Mesothelial cell of epicardium (in vitro differentiated cells): ENCODE data around the gene DIAPH3. TPM values are rescaled to one million over a fixed set of nuclear protein-coding genes. Genes with fewer than 3 reads are reported as not detected.

Experiments
- DNase-seq, 2 experiments: peaks; one replicate each; pipeline ENCODE4 v3.0.0; 2021; ENCODE audit warnings: low spot score in 2 of 2; ENCODE audit not compliant: unreplicated experiment in 2 of 2
- H3K27ac Mint-ChIP-seq: 2 replicates; pipeline ENCODE4 v1.8.0; 2021; ENCODE audit warnings: mixed read lengths
- H3K27me3 Mint-ChIP-seq: 2 replicates; pipeline ENCODE4 v1.8.0; 2021; ENCODE audit warnings: low read depth, mixed read lengths
- H3K36me3 Mint-ChIP-seq: 2 replicates; pipeline ENCODE4 v1.8.0; 2021; ENCODE audit warnings: mixed read lengths
- H3K4me1 Mint-ChIP-seq: 2 replicates; pipeline ENCODE4 v1.8.0; 2021; ENCODE audit warnings: mixed read lengths
- H3K4me3 Mint-ChIP-seq: 2 replicates; pipeline ENCODE4 v1.8.0; 2021; ENCODE audit warnings: mild to moderate bottlenecking, moderate library complexity, mixed read lengths
- H3K9me3 Mint-ChIP-seq: 2 replicates; pipeline ENCODE4 v1.8.0; 2021; ENCODE audit warnings: mixed read lengths
- CTCF ChIP-seq: fragments of 200-600 bp; sonication (generic); IDR thresholded peaks from one replicate; pipeline ENCODE4 v1.5.0; 2021; ENCODE audit warnings: antibody characterized with exemption; ENCODE audit not compliant: unreplicated experiment
- total RNA-seq: library from RNA; stranded (reverse); gene quantifications from 3 replicates; pipeline ENCODE4 v1.2.1, GENCODE V29; 2021

DIAPH3 gene
- total RNA-seq, 1 donor from 2014 or later: 16.8 TPM

- H3K4me1 Mint-ChIP-seq: peaks cover 28% of the 10 kb centered on the region
- H3K4me3 Mint-ChIP-seq: no peak overlapping the region
- no peak for DNase-seq
- H3K27ac Mint-ChIP-seq: peak overlapping the region; percentile 9
- no peaks in the 10 kb centered on the region for H3K27me3 Mint-ChIP-seq
- TF ChIP-seq CTCF: peak; percentile 55
- H3K36me3 Mint-ChIP-seq: no peaks in the 10 kb centered on the region
- no peaks in the 10 kb centered on the region for H3K9me3 Mint-ChIP-seq
These were observed 485.5 kb downstream of the DIAPH3 start for GRCh38 chr13:59677966-59678814.

- no peak for DNase-seq
- Mint-ChIP-seq H3K36me3 (no peaks in the 10 kb centered on the region), H3K4me1 (peaks cover 25% of the 10 kb centered on the region), H3K9me3 (no peaks in the 10 kb centered on the region), H3K27ac (no peak overlapping the region), H3K27me3 (no peaks in the 10 kb centered on the region), H3K4me3 (no peak overlapping the region)
- TF ChIP-seq CTCF: no peak
These were observed 486.3 kb downstream of the DIAPH3 start for GRCh38 chr13:59677430-59677829.

- H3K27me3 Mint-ChIP-seq: no peaks in the 10 kb centered on the region
- DNase-seq: no peak
- H3K4me3 Mint-ChIP-seq: no peak overlapping the region
- H3K9me3 Mint-ChIP-seq: no peaks in the 10 kb centered on the region
- H3K27ac Mint-ChIP-seq: no peak overlapping the region
- no peak for TF ChIP-seq CTCF
- no peaks in the 10 kb centered on the region for H3K36me3 Mint-ChIP-seq
- H3K4me1 Mint-ChIP-seq: peaks cover 24% of the 10 kb centered on the region
These were observed 489.1 kb downstream of the DIAPH3 start for GRCh38 chr13:59674616-59675015.

DNA sequence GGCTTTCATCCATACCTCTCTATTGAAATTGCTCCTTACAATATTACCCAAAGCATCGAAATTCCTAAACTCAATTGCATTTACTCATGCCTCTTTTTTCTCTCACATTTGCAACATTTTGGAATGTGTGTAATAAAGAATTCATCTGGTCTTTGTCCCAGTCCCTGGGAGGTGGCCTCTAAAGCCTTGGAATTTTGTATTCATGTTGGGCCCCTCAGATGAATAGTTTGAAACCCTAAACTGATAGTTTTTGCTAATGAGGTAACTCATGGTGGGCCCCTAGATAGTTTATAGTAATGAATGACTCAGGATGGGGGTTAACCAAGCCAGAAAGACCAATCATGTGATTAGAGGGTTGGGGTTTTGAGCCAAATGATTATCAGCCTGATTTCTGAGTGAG is 490.4 kb downstream of the DIAPH3 start:
- Mint-ChIP-seq H3K4me3 (no peak overlapping the region), H3K9me3 (no peaks in the 10 kb centered on the region), H3K27me3 (no peaks in the 10 kb centered on the region), H3K36me3 (no peaks in the 10 kb centered on the region), H3K4me1 (peaks cover 19% of the 10 kb centered on the region), H3K27ac (no peak overlapping the region)
- TF ChIP-seq CTCF: no peak
- DNase-seq: no peak

DNA sequence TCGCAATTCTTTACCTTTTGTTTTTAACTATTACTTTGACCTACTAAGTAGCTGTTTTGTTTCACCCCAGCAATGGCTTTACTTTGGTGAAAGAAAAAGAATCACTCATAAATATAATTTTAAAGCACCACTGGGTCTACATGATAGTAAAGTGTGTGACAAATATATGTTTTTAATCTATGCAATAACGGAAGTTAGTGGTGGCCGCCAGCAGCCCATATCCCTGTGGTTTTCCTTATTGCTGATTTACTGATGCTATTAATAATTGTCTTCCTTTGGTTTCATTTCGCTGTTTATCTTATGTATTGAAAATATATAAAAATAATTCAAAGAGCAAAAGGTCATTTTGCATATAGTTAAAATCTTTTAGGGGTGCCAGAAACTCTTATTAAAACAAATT is 491.3 kb downstream of the DIAPH3 start:
- no peak for TF ChIP-seq CTCF
- Mint-ChIP-seq H3K9me3 (no peaks in the 10 kb centered on the region), H3K27ac (no peak overlapping the region), H3K4me1 (peaks cover 13% of the 10 kb centered on the region), H3K4me3 (no peak overlapping the region), H3K27me3 (no peaks in the 10 kb centered on the region), H3K36me3 (no peaks in the 10 kb centered on the region)
- no peak for DNase-seq
